KBM-7 (cell line): ENCODE measurements around the gene CCDC40.

Experiments
- DNase-seq: peaks from one replicate; pipeline ENCODE4 v3.0.0-alpha.2; 2015
- in situ Hi-C: fragments of 300-500 bp; cut with MboI; formaldehyde crosslinking; loops from 2 replicates; pipeline ENCODE4 v1.14.3; 2020; ENCODE audit warnings: low sequenced_read_pairs, low pct_unique_long_range_greater_than_20kb, mixed read lengths

CCDC40 gene

GRCh38 chr17:80122026-80122575 lies 85.7 kb downstream of the CCDC40 start:
- in situ Hi-C loops: no loop called here
- no peak for DNase-seq

- DNase-seq: no peak
- in situ Hi-C loops: no loop called here
Observed at GRCh38 chr17:80122926-80123505, 86.6 kb downstream of the CCDC40 start.

- in situ Hi-C loops: no loop called here
- DNase-seq: no peak
Observed at GRCh38 chr17:80123791-80124190, 87.3 kb downstream of the CCDC40 start.

- peak; percentile 49 for DNase-seq
- in situ Hi-C loops: no loop called here
Observed at GRCh38 chr17:80124351-80124981, 88.0 kb downstream of the CCDC40 start.

GRCh38 chr17:80125656-80126448 lies 89.4 kb downstream of the CCDC40 start:
- no peak for DNase-seq
- in situ Hi-C loops: no loop called here

GRCh38 chr17:80126449-80126715 lies 89.9 kb downstream of the CCDC40 start:
- DNase-seq: no peak
- in situ Hi-C loops: no loop called here

- no peak for DNase-seq
- in situ Hi-C loops: no loop called here
Observed at GRCh38 chr17:80129006-80129565, 92.6 kb downstream of the CCDC40 start.

GRCh38 chr17:80130992-80131391 lies 94.5 kb downstream of the CCDC40 start:
- in situ Hi-C loops: no loop called here
- no peak for DNase-seq

GRCh38 chr17:80132906-80133625 lies 96.6 kb downstream of the CCDC40 start:
- DNase-seq: no peak
- in situ Hi-C loops: no loop called here

GRCh38 chr17:80133626-80133970 lies 97.2 kb downstream of the CCDC40 start:
- in situ Hi-C loops: no loop called here
- no peak for DNase-seq

GRCh38 chr17:80137131-80137530 lies 100.7 kb downstream of the CCDC40 start:
- DNase-seq: no peak
- in situ Hi-C loops: no loop called here

- no peak for DNase-seq
- in situ Hi-C loops: no loop called here
Observed at GRCh38 chr17:80138856-80139426, 102.5 kb downstream of the CCDC40 start.

GRCh38 chr17:80141463-80142165 lies 105.2 kb downstream of the CCDC40 start:
- DNase-seq: no peak
- in situ Hi-C loops: no loop called here

- in situ Hi-C loops: no loop called here
- no peak for DNase-seq
Observed at GRCh38 chr17:80142929-80143328, 106.5 kb downstream of the CCDC40 start.

- DNase-seq: no peak
- in situ Hi-C loops: no loop called here
Observed at GRCh38 chr17:80145076-80146075, 108.9 kb downstream of the CCDC40 start.

GRCh38 chr17:80146121-80147034 lies 109.9 kb downstream of the CCDC40 start:
- peak; percentile 49 for DNase-seq
- in situ Hi-C loops: no loop called here
